SKM-1 treated with dmso at 0.1 percent for 144 hours (cell line): ENCODE data around the gene RAVER2.
"Not testable (repeated sequence)": the region's sequence is repeated elsewhere in the genome, so short reads cannot be mapped to it uniquely, and the experiment has no call there.

Source experiments
- DNase-seq: peaks from one replicate; lab custom pipeline; 2025; ENCODE audit not compliant: unreplicated experiment; lab: John Stamatoyannopoulos, UW

RAVER2 gene, protein sequence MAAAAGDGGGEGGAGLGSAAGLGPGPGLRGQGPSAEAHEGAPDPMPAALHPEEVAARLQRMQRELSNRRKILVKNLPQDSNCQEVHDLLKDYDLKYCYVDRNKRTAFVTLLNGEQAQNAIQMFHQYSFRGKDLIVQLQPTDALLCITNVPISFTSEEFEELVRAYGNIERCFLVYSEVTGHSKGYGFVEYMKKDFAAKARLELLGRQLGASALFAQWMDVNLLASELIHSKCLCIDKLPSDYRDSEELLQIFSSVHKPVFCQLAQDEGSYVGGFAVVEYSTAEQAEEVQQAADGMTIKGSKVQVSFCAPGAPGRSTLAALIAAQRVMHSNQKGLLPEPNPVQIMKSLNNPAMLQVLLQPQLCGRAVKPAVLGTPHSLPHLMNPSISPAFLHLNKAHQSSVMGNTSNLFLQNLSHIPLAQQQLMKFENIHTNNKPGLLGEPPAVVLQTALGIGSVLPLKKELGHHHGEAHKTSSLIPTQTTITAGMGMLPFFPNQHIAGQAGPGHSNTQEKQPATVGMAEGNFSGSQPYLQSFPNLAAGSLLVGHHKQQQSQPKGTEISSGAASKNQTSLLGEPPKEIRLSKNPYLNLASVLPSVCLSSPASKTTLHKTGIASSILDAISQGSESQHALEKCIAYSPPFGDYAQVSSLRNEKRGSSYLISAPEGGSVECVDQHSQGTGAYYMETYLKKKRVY

DNA sequence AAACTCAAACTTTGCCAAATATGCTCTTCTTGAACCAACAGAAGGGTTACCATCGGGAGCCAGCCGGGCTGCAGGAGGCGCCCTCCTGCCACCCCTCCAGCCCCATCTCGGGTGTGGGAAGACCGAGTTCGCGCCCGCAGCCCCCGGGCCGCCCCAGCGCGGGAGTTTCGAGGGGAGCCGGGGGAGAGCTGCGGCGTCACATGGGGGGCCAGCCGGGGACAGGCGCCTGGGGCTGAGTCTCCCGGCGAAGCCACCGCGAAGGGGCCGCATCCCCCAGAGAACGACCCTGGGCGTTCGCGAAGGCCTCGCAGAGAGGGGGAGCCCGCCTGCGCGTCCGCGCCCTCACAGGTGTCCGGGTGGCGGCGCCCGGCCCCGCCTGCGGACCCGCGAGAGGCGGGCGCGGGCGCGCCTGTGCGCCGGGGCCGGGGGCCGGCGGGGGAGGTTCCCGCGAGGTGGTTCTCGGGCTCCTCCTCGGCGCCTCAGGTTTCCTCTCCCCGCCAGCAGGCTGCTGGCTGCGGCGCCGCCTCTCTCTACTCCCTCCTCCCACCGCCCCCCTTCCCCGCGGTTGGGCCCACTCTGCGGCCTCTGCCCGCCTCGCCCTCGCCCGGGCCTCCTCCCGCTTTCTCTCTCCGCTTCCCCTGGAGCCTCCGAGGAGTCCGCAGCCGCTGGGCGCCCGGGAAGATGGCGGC, at the start of gene RAVER2:
Gene RAVER2 (plus strand): TSS at position 584 of the 689 bp plus-strand sequence. CDS start 98 bp downstream, at position 682.
- DNase-seq: peak; percentile 47

DNA sequence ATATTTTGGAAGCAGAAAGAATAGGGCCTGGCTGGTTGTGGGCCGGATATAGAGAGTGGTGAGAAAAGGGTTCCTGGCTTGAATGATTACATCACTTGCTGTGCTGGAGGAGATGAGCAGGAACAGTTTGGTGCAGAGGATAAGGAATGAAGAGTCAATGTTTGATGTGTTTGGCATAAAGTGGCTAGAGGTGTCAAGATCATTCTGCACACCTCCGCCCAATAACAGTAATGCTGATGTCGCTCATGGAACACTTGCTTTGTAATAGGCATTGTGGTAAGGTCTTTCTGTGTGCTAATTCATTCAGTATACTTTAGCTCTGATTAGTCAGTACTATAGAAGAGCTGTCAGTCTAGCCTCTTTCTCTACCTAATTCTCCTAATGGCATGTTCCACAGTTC, 48.0 kb upstream of the RAVER2 start:
- no peak for DNase-seq

DNA sequence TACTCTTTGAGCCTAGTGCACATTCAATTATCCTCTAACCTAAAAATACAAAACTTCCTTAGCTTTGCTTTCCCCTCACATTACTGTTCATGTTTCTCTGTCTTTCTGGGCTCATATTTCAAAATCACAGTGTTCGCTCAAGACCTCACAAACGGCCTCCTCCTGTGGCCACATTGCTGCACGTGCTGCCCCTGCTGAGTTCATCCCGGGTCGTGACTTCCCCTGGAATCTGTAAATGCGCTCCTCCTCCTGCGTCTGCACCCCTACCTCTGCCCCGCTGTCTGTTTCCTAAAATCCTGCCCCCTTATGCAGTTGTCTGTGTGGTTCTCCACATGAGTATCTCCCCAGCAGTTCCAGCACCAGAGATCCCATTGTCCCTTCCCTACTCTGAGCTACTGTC, 45.5 kb upstream of the RAVER2 start:
- DNase-seq: no peak

DNA sequence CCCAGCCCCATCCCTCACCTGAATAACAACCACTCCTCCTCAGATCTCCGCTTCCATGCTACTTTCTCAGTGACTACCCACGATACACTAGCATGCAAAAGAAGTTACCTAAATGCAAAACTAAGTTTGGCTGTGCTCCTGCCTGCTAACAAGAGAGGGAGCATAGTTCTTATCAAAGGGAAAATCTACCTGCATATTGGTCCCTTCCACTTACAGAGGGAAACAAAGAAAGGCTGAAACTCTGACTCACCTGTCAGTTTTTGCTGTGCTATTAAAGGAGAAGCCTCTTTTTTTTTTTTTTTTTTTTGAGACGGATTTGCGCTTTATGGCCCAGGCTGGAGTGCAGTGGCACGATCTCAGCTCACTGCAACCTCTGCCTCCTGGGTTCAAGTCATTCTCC, 43.8 kb upstream of the RAVER2 start:
- DNase-seq: no peak

DNA sequence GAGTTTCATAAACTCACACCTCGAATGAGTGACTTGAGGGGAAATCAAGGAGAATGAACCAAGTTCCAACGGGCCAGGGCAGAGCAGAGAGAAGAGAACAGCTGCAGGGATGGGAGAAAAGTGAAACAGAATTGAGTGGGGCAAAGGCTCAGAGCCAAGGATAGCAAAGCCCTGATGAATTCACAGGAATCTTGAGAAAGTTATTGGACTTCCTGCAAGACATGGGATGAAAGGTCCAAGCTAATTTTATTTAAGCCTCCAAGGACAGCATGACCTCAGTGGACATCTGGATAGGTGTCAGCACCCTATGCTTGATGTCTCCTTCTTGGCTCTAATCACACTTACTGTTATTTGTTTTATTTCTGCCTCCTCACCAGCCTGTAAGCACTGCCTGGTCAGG, 43.0 kb upstream of the RAVER2 start:
- no peak for DNase-seq

DNA sequence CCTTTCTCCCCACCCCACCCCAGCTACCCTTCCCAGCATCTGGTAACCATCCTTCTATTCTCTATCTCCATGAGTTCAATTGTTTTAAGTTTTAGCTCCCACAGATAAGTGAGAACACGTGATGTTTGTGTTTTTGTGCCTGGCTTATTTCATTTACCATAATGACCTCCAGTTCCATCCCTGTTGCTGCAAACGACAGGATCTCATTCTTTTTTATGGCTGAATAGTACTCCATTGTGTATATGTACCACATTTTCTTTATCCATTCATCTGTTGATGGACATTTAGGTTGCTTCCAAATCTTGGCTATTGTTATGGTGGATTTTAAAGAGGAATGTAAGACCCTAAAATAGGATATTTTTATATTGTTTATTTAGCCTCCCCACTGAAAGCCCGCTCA, 42.2 kb upstream of the RAVER2 start:
- not testable (repeated sequence) for DNase-seq

DNA sequence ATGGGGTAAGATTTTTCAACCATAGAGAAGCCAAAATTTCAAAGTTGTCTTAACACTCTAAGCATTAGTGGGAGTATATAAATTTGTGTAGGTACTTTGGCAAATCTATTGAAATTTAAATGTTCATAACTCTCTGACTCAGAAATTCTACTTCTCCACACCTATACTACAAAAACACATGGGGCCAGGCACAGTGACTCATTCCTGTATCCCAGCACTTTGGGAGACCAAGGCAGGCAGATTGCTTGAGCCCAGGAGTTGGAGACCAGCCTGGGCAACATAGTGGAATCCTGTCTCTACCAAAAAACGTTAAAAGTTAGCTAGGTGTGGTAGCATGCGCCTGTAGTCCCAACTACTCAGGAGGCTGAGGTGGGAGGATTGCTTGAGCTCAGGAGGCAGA, 41.3 kb upstream of the RAVER2 start:
- no peak for DNase-seq

DNA sequence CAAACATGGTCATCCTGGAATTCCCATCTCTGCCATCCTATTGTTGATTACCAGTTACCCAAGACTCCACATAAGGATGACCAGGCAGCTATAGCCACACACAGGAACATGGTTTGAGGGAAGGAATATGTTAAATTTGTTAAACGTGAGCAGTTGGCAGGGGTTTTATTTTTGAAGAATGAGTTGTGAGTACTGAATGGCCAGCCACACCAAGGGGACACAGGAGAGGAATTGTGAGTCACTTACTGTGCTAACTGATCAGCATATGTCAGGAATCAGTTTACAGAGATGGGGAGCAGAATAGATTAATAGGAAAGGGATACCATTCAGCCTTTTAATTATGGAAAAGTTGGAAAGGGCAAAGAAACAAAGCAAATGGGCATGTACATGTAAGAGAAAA, 39.3 kb upstream of the RAVER2 start:
- DNase-seq: no peak

DNA sequence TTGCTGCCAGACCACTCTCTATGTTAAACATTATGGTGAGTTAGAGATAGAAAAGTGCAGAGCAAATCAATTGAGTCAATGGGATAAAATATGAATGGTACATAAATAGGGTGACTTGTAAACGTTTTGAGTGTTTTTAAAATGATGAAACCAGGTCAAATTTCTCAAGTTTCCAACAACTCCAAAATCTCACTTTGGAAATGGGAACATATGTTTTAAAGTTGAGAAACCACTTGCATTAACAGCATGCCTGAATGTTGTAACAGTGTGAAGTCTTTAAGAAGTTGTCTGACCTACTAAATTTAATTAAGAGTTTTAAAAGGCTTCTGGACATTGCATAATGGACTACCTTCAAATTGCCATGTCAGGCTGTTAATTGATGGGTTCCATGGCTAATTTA, 33.6 kb upstream of the RAVER2 start:
- no peak for DNase-seq

DNA sequence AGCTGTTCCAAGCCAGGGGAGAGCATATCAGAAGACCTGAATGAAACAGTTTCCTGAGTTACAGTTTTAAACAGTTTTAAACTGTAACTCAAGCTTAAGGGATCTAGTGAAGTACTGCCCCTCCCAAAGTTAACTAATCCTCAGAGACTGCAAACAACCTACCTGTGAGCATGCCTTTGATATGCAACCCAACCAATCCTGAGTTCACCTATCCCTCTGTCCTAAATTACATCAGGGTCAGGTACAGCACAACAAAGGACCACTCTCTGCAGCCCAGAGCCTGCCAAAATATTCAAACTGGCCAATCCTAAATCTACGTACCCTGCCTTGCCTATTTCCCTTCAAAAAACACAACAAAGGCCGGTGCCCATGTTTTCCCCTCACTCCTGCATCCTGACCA, 32.8 kb upstream of the RAVER2 start:
- DNase-seq: no peak

DNA sequence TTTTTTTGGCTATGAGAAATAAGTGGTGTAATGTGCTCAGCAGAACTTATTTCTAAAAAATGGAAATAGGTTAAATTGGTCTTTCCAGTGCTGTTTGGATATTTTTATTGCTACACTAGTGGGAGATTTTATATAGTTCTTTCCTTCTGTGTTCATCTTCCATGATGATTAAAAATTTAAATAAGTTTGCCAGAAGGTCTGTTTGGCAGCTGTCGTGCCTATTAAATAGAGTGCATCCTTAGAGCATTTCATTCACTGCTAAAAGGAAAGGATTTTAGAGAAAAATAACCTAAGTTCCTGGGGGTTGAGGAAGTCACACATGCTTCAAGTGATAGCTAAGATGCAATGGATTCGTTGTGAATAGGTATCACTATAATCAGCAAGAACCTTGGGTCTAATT, 29.7 kb upstream of the RAVER2 start:
- DNase-seq: no peak

DNA sequence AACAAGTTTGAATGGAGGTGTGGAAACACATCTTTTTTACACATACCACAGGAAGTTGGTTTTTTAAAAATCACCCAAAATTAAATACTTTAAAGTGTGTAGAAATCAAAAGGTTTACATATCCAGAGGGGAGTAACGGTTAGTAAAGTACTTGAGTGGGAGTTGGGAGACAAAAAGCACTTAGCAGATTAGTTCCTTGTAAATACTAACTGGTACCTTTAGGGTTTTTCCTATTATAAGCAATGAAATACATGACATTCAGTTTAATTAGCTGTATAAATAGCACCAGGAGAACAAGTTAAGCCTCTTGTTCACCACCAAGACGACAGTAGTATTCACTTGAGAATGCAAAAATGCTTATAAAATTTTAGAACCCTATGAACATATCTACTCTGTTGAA, 23.7 kb upstream of the RAVER2 start:
- DNase-seq: no peak

DNA sequence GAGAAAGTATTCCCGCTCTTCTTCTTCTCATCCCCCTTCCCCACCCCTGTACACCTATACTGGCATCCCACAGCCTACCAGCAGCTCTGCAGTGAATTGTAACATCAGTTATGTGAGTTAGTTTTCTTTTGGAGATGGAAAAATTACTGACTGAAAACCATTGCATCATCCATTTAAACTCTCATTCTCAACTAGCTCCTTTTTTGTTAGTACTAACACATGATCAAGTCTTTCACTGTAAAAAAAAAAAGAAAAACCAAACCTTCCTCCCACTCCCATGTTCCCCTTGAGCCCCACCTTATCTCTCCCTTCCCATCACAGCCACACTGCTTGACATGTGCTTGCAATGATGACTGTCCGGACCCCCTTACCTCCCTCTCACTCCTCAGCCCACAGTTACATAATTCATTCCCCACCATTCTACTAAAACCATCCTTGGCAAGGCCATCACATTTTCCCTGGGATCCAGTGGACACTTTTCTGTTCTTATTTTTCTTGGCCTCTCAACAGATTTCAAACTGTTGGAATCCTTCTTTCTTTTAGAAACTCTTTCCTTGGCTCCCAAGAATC, 23.2 kb upstream of the RAVER2 start:
- no peak for DNase-seq

DNA sequence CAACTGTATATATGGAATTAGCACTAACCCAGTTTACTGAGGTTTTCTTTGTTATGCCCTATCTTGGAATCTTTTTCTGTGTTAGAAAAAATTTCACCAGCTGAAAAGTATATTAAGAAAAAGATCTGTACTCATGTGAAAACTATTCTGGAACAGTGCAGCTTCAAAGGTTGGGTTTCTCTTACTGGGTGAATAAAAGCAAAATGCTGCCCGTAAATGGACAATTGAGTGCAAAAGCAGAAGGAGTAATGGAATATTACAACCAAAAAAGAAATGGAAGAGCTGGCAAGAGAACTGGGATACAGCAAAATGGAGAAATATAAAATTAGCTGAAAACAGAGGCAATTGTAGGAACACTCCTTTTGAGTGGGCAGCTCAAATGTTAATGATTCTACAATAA, 17.0 kb upstream of the RAVER2 start:
- DNase-seq: no peak

DNA sequence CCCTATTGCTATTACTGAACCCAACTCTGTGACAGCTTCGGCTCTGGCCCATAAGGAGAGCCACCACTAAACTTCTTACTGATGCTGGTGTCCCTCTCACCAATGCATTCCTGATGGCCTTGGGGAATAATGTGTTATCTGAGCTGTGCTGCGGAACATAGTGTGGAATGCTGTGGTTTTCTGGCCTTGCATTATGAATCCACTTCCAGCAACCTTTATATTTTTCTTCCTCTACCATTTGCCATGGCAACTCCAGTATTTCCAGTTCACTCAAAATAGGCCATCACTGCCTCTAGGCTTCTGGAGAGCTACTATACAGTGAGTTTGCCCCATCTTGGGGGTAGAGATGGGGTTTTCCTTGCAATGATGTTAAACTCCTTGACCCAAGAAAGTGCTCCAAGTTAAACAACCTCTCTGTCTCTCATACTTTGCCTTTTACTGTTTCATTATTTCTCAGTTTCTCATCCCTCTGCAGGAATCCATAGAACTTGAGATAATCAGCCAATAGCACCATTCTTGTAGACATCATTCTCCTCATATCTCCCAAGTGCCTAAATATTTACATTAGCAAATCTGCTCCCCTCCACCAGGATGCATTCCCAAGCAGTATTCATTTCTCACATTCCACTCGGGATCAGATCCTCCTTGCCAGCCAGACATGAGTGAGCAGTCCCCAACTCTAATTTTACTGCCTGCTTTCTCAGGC, 11.1 kb upstream of the RAVER2 start:
- DNase-seq: no peak

DNA sequence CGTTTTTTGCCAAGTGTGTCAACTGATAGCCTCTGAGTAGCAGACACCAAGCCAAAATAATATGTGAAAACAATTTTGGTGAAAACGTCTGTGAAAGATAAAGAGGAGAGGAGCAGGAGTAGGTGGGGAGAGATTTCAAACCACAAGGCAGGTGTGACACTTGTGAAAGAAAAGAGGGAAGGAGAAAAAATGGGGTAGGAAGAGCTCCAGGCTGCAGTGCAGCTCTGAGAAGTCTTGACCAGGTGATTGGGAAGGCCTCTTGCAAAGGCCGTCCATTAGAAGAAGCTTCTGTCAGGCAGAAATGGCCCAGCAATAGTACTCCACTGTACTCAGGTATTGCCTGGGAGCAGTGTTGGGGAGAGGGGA, 10.6 kb upstream of the RAVER2 start:
- no peak for DNase-seq

DNA sequence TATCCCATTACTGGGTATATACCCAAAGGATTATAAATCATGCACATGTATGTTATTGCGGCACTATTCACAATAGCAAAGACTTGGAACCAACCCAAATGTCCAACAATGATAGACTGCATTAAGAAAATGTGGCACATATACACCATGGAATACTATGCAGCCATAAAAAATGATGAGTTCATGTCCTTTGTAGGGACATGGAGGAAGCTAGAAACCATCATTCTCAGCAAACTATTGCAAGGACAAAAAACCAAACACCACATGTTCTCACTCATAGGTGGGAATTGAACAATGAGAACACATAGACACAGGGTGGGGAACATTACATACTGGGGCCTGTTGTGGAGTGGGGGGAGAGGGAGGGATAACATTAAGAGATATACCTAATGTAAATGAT, 4.2 kb upstream of the RAVER2 start:
- not testable (repeated sequence) for DNase-seq

DNA sequence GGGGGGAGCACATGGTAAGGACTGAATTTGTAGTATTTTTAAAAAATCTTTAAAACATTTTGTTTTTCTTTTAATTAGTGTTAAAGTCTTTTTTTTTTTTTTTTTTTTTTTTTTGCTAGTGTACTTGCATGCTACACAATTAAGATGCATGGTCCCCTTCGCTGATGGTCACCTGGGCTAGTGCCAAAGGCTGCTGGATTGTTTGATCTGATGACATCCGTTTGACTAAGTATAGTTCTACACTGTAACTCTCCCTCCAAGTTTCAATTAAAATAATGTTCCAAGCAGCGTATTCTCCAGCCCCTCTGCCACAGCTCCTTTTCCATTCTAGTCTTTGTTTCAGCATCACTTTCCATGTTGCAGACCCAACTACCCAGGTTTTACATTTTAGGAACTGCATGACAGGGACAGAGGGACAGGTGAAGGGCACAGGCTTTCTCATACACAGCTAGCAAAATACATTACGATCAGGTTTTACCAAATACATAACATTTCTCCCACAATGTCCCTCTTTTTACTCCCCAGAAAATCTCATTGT, 852 bp upstream of the RAVER2 start:
- DNase-seq: no peak

DNA sequence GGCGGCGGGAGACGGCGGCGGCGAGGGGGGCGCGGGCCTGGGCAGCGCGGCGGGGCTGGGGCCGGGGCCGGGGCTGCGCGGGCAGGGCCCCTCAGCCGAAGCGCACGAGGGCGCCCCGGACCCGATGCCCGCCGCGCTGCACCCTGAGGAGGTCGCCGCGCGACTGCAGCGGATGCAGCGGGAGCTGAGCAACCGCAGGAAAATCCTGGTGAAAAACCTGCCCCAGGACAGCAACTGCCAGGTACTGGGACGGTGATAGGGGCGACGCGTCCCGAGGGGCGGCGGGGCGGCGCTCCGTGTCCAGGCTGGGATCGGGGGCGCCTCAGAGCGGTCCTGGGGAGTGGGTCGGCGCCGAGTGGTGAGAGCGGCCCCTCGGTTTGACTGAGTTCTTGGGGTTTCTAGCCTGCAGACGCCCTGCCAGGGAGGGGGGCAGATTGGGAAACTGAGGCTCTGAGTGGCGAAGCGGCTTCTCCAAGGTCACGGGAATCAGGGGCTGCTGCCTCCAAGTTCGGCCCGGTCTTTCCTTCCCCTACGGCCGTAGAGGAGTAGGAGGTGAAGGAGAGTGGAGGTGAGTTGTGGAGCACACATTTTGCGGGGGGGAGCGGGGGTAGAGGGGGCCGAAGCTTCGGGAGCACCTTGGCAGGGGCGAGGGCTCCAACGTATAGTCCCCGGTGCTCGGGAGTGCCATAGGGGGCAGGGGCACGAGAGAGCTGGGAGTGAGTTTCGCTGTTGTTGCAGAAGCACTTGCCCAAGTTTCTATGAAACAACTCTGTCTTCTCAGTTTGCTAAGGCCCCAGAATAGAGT, 508 bp downstream of the RAVER2 start:
- peak; percentile 45 for DNase-seq
